OCI-LY3 (cell line): Measurements from ENCODE around the gene ELL3.
A peak's percentile ranks its signal among the peaks of the same experiment; 100 is the strongest.

Experiments used
- H2AFZ ChIP-seq: fragments of 200-600, 300-600 bp; shearing (Covaris generic); 2 replicates; pipeline ENCODE4 v1.6.0; 2014; ENCODE audit warnings: antibody characterized with exemption, low read depth, low read length
- H3K27ac ChIP-seq: fragments of 200-600, 300-600 bp; sonication (generic); 2 replicates; pipeline ENCODE4 v1.5.1; 2014; ENCODE audit warnings: mild to moderate bottlenecking, low read length, moderate library complexity, mixed read lengths
- H3K27me3 ChIP-seq: fragments of 200-600, 300-600 bp; sonication (generic); 2 replicates; pipeline ENCODE4 v1.6.1; 2014; ENCODE audit warnings: low read depth, low read length, mixed read lengths
- H3K36me3 ChIP-seq: fragments of 200-600, 300-600 bp; sonication (generic); replicated peaks from 2 replicates; pipeline ENCODE3; 2014; ENCODE audit warnings: low read depth, low read length, mixed read lengths
- H3K4me1 ChIP-seq: fragments of 300-600, 200-600 bp; sonication (generic); 2 replicates; pipeline ENCODE4 v1.6.1; 2014; ENCODE audit warnings: low read length, mixed read lengths
- H3K4me2 ChIP-seq: fragments of 200-600, 300-600 bp; sonication (generic); 2 replicates; pipeline ENCODE4 v1.6.1; 2014; ENCODE audit warnings: low read length, mixed read lengths
- H3K4me3 ChIP-seq: fragments of 300-600, 200-600 bp; sonication (generic); 2 replicates; pipeline ENCODE4 v1.5.1; 2014; ENCODE audit warnings: antibody characterized with exemption, mild to moderate bottlenecking, low read length, moderate library complexity
- H3K79me2 ChIP-seq: fragments of 300-600, 200-600 bp; shearing (Covaris generic); 2 replicates; pipeline ENCODE4 v1.6.1; 2014; ENCODE audit warnings: mild to moderate bottlenecking, low read length, mixed read lengths
- H3K9ac ChIP-seq: fragments of 300-600, 200-600 bp; shearing (Covaris generic); 2 replicates; pipeline ENCODE4 v1.6.0; 2014; ENCODE audit warnings: mild to moderate bottlenecking, low read length, moderate library complexity
- H3K9me3 ChIP-seq: fragments of 200-600, 300-600 bp; shearing (Covaris generic); 2 replicates; pipeline ENCODE4 v1.6.1; 2014; ENCODE audit warnings: low read length, mixed read lengths; ENCODE audit not compliant: insufficient read depth
- H4K20me1 ChIP-seq: fragments of 200-600, 300-600 bp; sonication (generic); 2 replicates; pipeline ENCODE4 v1.6.1; 2016; ENCODE audit warnings: low read length, mixed read lengths; ENCODE audit not compliant: insufficient read depth
- CTCF ChIP-seq: fragments of 200-600, 300-600 bp; sonication (generic); IDR thresholded peaks from 2 replicates; pipeline ENCODE4 v1.5.1; 2014; ENCODE audit warnings: antibody characterized with exemption, low read length, low read depth
- EZH2phosphoT487 ChIP-seq: fragments of 200-600 bp; shearing (Covaris generic); IDR thresholded peaks from 2 replicates; pipeline ENCODE4 v1.6.1; 2018; ENCODE audit warnings: antibody characterized with exemption, mixed run types, low read depth

Gene ELL3

GRCh38 chr15:43774062-43774461, 2.7 kb downstream of the ELL3 start:
- Histone ChIP-seq H3K36me3 (peaks cover 45% of the 10 kb centered on the region), H3K9me3 (no peaks in the 10 kb centered on the region), H3K4me3 (no peak overlapping the region), H3K4me1 (peaks cover 15% of the 10 kb centered on the region), H4K20me1 (peaks cover 41% of the 10 kb centered on the region; the same call in 1 of the 2 replicates), H3K4me2 (no peak overlapping the region), H3K27ac (no peak overlapping the region), H3K79me2 (peaks cover 11% of the 10 kb centered on the region; the same call in 1 of the 2 replicates), H3K9ac (no peak overlapping the region), H2AFZ (no peak overlapping the region), H3K27me3 (no peaks in the 10 kb centered on the region)
- TF ChIP-seq CTCF, result no peak
- TF ChIP-seq EZH2phosphoT487, result no peak

GRCh38 chr15:43772624-43773023, 4.1 kb downstream of the ELL3 start:
- peaks cover 55% of the 10 kb centered on the region for H3K36me3 ChIP-seq

DNA sequence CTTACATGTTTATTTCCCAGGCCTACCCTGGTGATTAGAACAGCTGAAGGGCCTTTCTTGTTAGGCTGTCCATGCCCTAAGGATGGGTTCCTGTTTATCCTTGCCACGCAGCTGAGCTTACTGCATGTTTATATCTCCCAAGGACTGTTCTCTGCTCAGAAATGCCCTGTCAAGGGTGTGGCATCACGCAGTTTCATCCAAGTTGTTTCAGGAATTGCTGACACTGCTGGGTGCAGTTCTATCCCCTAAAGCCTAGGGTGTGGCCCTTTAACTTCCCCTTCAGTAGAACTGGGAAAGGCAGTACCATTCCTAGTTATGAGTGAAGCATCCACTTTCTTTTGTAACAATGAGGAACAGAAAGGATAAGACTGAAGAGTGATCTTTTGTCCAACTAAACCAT, 5.0 kb downstream of the ELL3 start:
- Histone ChIP-seq H4K20me1 (peaks cover 43% of the 10 kb centered on the region; the same call in 1 of the 2 replicates), H3K4me3 (no peak overlapping the region), H3K4me1 (peaks cover 12% of the 10 kb centered on the region), H3K36me3 (peaks cover 56% of the 10 kb centered on the region), H3K79me2 (peaks cover 11% of the 10 kb centered on the region; the same call in 1 of the 2 replicates), H3K9ac (no peak overlapping the region), H3K27ac (no peak overlapping the region), H3K4me2 (no peak overlapping the region), H3K27me3 (no peaks in the 10 kb centered on the region), H3K9me3 (no peaks in the 10 kb centered on the region), H2AFZ (no peak overlapping the region)
- TF ChIP-seq EZH2phosphoT487 (no peak), CTCF (no peak)

More at GRCh38 chr15:43772624-43773023, 4.1 kb downstream of the ELL3 start:
- H3K79me2 ChIP-seq, result peaks cover 11% of the 10 kb centered on the region; the same call in 1 of the 2 replicates
- peaks cover 43% of the 10 kb centered on the region; the same call in 1 of the 2 replicates for H4K20me1 ChIP-seq
- no peak overlapping the region for H2AFZ ChIP-seq
- TF ChIP-seq CTCF (no peak), EZH2phosphoT487 (no peak)
- H3K27me3 ChIP-seq, result no peaks in the 10 kb centered on the region
- no peak overlapping the region for H3K27ac ChIP-seq
- no peak overlapping the region for H3K4me2 ChIP-seq
- H3K9ac ChIP-seq, result no peak overlapping the region
- peaks cover 13% of the 10 kb centered on the region for H3K4me1 ChIP-seq
- no peak overlapping the region for H3K4me3 ChIP-seq
- H3K9me3 ChIP-seq, result no peaks in the 10 kb centered on the region

GRCh38 chr15:43769584-43770228, 7.1 kb downstream of the ELL3 start:
- no peaks in the 10 kb centered on the region for H3K79me2 ChIP-seq
- no peaks in the 10 kb centered on the region for H3K27me3 ChIP-seq
- H3K9me3 ChIP-seq, result no peaks in the 10 kb centered on the region
- H3K4me3 ChIP-seq, result no peak overlapping the region
- no peak overlapping the region for H3K4me2 ChIP-seq
- H3K9ac ChIP-seq, result no peak overlapping the region
- peaks cover 37% of the 10 kb centered on the region; the same call in 1 of the 2 replicates for H4K20me1 ChIP-seq
- H3K36me3 ChIP-seq, result peaks cover 75% of the 10 kb centered on the region
- no peak overlapping the region for H2AFZ ChIP-seq
- H3K27ac ChIP-seq, result no peak overlapping the region
- no peaks in the 10 kb centered on the region for H3K4me1 ChIP-seq
- TF ChIP-seq CTCF, result peak; percentile 82
- TF ChIP-seq EZH2phosphoT487, result no peak
